ENCODE results near the gene DCAF17. TPM values are rescaled to one million over a fixed set of nuclear protein-coding genes. Genes with fewer than 3 reads are reported as not detected.
"Not testable (repeated sequence)": the region's sequence is repeated elsewhere in the genome, so short reads cannot be mapped to it uniquely, and the experiment has no call there.

DCAF17 gene
- total RNA-seq, 2 donors from 2014 or later: 8.2 to 16.9 TPM

DNA sequence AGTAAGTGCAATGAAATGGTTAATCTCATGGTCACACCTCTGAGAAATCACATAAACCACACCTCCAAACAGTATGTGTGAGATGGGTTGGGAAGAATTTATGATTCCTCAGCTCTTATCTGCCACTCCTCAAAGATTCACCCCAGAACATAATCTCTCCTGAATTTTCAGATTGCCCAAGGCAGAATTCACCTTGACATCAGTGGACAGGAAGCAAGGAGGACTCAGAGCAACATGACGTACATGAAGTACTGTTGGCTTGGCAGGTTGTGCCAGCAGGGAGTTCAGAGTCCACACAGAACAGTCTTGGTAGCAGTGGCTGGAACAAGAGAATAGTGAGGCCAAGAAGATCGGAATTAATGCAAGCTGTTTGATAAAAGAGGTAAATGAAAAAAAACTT lies 56.6 kb downstream of the DCAF17 start:
- 75% methylated on average over 2 of the region's 2 CpGs for WGBS, 2 donors
- no peak overlapping the region for H3K4me3 ChIP-seq
- DNase-seq (no peak), ATAC-seq (no peak)
- no peak overlapping the region for H3K27ac ChIP-seq
- H3K9me3 ChIP-seq: no peaks in the 10 kb centered on the region
- no peaks in the 10 kb centered on the region for H3K36me3 ChIP-seq (replicated peaks in 1 of 2; ENCODE audit: insufficient read depth in 1 of 2, low read depth in 2 of 2)
- TF ChIP-seq, protein P1, sequence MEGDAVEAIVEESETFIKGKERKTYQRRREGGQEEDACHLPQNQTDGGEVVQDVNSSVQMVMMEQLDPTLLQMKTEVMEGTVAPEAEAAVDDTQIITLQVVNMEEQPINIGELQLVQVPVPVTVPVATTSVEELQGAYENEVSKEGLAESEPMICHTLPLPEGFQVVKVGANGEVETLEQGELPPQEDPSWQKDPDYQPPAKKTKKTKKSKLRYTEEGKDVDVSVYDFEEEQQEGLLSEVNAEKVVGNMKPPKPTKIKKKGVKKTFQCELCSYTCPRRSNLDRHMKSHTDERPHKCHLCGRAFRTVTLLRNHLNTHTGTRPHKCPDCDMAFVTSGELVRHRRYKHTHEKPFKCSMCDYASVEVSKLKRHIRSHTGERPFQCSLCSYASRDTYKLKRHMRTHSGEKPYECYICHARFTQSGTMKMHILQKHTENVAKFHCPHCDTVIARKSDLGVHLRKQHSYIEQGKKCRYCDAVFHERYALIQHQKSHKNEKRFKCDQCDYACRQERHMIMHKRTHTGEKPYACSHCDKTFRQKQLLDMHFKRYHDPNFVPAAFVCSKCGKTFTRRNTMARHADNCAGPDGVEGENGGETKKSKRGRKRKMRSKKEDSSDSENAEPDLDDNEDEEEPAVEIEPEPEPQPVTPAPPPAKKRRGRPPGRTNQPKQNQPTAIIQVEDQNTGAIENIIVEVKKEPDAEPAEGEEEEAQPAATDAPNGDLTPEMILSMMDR (IDR thresholded peaks at IDR 0.05): no peak
- TF ChIP-seq POLR2A (IDR thresholded peaks at IDR 0.05): no peak
- peaks cover 3% of the 10 kb centered on the region for H3K4me1 ChIP-seq
- intact Hi-C loops (cut with DNase I): no loop called here
- no peaks in the 10 kb centered on the region for H3K27me3 ChIP-seq

DNA sequence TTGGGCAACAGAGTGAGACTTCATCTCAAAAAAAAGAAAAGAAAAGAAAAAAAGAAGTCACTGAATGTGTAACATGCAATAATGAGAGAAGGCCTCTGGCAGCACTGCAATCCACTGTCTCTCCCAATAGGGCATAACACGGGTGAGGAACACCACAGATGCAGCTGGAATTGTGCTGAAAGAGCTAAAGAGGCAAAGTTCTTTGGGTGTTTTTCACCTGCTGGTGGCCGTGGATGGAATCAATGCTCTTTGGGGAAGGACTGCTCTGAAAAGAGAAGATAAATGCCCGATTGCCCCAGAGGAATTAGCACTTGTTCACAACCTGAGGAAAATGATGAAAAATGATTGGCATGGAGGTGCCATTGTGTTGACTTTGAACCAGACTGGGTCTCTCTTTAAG lies 57.3 kb downstream of the DCAF17 start:
- Histone ChIP-seq H3K27ac (no peak overlapping the region), H3K27me3 (no peaks in the 10 kb centered on the region), H3K36me3 (replicated peaks in 1 of 2; ENCODE audit: insufficient read depth in 1 of 2, low read depth in 2 of 2) (no peaks in the 10 kb centered on the region), H3K9me3 (no peaks in the 10 kb centered on the region), H3K4me3 (no peak overlapping the region), H3K4me1 (peaks cover 3% of the 10 kb centered on the region)
- WGBS, 2 donors: 76 to 84% methylated on average over 3 of the region's 3 CpGs
- intact Hi-C loops (cut with DNase I): no loop called here
- ATAC-seq (no peak), DNase-seq (no peak)
- TF ChIP-seq POLR2A (IDR thresholded peaks at IDR 0.05): no peak
- TF ChIP-seq, protein P1 (IDR thresholded peaks at IDR 0.05): no peak

DNA sequence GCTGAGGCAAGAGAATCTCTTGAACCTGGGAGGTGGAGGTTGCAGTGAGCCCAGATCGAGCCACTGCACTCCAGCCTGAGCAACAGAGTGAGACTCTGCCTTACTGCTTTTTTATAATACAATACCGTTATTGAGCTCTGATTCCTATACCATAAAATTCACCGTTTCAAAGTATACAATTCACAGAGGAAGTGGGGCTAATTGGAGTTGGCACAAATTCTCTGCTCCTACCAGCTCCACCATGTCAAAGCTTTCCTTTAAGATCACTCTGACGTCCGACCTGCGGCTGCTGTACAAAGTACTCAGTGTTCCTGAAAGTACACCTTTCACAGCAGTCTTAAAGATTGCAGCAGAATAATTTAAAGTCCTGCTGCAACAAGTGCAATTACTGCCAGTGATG lies 58.6 kb downstream of the DCAF17 start:
- no peak for TF ChIP-seq POLR2A (IDR thresholded peaks at IDR 0.05)
- TF ChIP-seq, protein P1 (IDR thresholded peaks at IDR 0.05): no peak
- WGBS, 2 donors: 66 to 80% methylated on average over 6 of the region's 6 CpGs
- H3K4me3 ChIP-seq: no peak overlapping the region
- no peaks in the 10 kb centered on the region for H3K9me3 ChIP-seq
- intact Hi-C loops (cut with DNase I): no loop called here
- no peak for ATAC-seq
- H3K4me1 ChIP-seq: peaks cover under 1% of the 10 kb centered on the region
- H3K36me3 ChIP-seq (replicated peaks in 1 of 2; ENCODE audit: insufficient read depth in 1 of 2, low read depth in 2 of 2): no peaks in the 10 kb centered on the region
- H3K27me3 ChIP-seq: no peaks in the 10 kb centered on the region
- no peak for DNase-seq
- H3K27ac ChIP-seq: no peak overlapping the region

DNA sequence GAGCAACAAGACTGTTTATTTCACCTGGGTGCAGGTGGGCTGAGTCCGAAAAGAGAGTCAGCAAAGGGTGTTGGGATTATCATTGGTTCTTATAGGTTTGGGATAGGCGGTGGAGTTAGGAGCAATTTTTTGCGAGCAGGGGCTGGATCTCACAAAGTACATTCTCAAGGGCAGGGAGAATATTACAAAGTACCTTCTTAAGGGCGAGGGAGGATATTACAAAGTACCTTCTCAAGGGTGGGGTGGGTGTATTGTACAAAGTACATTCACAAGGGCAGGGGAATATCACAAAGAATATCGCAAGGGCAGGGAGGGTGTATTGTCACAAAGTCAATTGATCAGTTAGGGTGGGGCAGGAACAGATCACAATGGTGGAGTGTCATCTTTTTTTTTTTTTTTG lies 63.6 kb downstream of the DCAF17 start:
- ATAC-seq; H3K4me3 ChIP-seq; H3K4me1 ChIP-seq; H3K9me3 ChIP-seq; intact Hi-C loops (cut with DNase I); H3K27me3 ChIP-seq; H3K36me3 ChIP-seq (replicated peaks in 1 of 2; ENCODE audit: insufficient read depth in 1 of 2, low read depth in 2 of 2); DNase-seq; H3K27ac ChIP-seq: not testable (repeated sequence)
- 93 to 94% methylated on average over 5 of the region's 5 CpGs for WGBS, 2 donors

DNA sequence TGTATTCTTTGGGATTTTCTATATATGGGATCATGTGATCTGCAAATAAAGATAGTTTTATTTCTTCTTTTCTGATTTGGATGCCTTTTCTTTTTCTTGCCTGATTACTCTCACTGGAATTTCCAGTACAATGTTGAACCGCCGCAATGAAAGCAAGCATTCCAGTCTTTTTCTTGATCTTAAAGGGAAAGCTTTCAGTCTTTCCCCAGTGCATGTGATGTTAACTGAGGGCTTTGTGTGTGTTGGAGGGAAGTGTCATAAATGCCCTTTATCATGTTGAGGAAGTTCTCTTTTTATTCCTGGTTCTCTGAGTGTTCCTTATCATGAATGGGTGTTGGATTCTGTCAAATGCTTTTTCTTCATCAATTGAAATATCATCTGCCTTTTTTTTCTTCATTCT lies 71.3 kb downstream of the DCAF17 start:
- no peak for TF ChIP-seq POLR2A (IDR thresholded peaks at IDR 0.05)
- TF ChIP-seq, protein P1 (IDR thresholded peaks at IDR 0.05): no peak
- WGBS, 2 donors: 15 to 27% methylated on average over 2 of the region's 2 CpGs
- DNase-seq: no peak
- no peak for ATAC-seq
- Histone ChIP-seq H3K36me3 (replicated peaks in 1 of 2; ENCODE audit: insufficient read depth in 1 of 2, low read depth in 2 of 2) (no peaks in the 10 kb centered on the region), H3K4me1 (no peaks in the 10 kb centered on the region), H3K4me3 (no peak overlapping the region), H3K27me3 (no peaks in the 10 kb centered on the region), H3K9me3 (no peaks in the 10 kb centered on the region), H3K27ac (no peak overlapping the region)
- intact Hi-C loops (cut with DNase I): no loop called here

All from body of pancreas (tissue), 4 donors.